Activated CD8-positive, alpha-beta memory T cell treated with anti-CD3 and anti-CD28 coated beads for 4 hours (primary cell): Measurements from ENCODE around the gene RAD51B.
"Not testable (repeated sequence)": the region's sequence is repeated elsewhere in the genome, so short reads cannot be mapped to it uniquely, and the experiment has no call there.

ENCODE experiments used
- DNase-seq, 2 donors: peaks; one replicate each; pipeline ENCODE4 v3.0.0-alpha.2; 2020; ENCODE audit warnings: low read depth in 2 of 2

RAD51B gene

GRCh38 chr14:68297039-68297438 is 477.5 kb downstream of the RAD51B start:
- DNase-seq = no peak

GRCh38 chr14:68297876-68298468 is 478.4 kb downstream of the RAD51B start:
- DNase-seq = no peak

- DNase-seq = no peak
These were observed 481.0 kb downstream of the RAD51B start for GRCh38 chr14:68300608-68301007.

DNA sequence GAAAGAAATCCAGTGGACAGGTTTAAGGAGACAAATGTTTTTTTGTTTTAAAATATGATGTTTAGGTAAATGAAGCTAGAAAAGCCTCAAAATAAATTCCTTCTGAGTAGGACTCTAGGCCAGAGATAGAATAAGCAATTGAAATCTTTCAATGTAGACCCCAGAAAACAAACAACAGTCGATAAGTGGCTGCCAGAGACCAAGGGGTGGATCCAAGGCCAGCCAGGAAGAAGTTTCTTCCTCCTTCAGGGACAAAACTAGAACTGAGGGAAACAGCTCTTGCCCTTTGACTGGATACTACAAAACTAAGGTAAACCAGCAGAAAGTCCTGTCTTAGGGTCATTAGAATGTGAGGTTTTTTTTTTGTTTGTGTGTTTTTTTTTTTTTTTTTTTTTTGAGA is 481.6 kb downstream of the RAD51B start:
- no peak for DNase-seq

- DNase-seq = not testable (repeated sequence)
These were observed 483.4 kb downstream of the RAD51B start for GRCh38 chr14:68302938-68303337.

DNA sequence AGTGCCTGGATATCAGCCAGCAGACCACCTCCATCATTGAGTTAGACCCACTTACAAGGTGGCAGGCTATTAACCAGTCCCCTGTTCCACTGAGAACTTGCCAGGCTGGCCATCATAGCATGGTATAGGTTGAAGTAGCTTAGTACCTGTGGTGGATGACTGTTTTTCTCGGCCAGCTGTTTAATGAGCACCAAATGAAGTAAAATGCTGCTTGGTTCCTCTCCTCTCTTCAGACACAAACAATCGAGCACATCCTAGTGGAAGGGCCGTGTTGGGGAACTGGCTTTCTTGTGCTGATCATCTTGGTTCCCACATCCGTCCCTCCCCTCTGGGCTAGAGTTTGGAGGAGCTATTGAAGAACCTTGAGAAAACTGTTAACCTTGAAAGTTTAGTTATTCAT is 486.2 kb downstream of the RAD51B start:
- DNase-seq = no peak

GRCh38 chr14:68306265-68306933 is 486.8 kb downstream of the RAD51B start:
- DNase-seq = no peak

DNA sequence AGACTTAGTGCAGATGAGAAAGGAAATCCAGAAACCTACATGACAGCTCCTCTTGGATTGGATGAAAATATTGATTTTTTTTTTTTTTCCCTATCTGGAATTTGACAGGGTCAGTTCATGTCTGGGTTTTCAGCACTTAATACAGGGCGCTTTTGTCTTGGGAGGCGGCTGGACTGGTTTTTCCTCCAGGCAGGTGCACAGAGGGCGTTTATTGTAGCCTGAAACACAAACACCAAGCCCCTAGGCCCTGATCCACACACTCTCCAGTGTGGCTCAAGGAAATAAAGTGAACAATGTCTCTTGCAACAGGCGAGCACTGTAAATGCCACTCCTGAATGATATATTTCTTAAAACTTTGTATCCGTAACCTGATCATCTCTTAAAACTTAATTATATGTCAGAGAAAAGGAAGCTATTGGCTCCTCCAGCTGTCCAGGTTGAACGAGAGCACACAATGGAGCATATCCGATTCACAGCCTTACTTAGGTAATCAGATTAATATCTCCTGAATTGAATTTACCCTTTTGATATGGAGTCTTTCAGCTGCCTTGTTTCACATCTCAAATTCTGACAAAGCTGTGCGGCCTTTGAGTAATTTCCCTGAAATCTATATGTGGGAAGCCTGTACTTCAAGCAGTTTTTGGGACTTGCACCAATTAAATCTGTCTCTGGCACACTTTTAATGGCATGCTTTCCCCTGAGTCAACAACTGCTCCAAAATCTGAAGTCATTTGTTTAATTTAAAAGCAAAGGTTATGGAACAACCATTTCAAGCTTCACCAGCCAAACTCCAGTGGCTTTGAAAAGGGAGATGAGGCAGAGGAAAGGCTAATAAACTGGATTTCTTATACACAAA is 487.6 kb downstream of the RAD51B start:
- DNase-seq = no peak

DNA sequence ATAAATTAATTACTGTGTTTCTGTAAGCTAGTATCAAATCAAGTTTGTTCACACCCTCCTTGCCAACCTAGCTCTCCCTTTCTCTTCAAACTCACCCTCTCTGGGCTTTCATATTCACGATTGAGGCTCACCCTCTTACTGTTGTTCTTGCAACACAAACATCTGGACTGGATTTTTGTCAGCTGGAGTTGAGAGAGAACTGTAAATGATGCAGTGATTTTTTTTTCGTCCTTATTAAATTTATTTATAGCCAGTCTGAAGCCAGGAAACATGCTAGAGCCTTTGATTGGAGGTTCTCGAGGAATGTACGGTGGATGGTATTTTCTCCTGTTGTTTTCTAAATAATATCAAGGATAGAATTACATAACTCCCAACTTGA is 488.2 kb downstream of the RAD51B start:
- DNase-seq = no peak

DNA sequence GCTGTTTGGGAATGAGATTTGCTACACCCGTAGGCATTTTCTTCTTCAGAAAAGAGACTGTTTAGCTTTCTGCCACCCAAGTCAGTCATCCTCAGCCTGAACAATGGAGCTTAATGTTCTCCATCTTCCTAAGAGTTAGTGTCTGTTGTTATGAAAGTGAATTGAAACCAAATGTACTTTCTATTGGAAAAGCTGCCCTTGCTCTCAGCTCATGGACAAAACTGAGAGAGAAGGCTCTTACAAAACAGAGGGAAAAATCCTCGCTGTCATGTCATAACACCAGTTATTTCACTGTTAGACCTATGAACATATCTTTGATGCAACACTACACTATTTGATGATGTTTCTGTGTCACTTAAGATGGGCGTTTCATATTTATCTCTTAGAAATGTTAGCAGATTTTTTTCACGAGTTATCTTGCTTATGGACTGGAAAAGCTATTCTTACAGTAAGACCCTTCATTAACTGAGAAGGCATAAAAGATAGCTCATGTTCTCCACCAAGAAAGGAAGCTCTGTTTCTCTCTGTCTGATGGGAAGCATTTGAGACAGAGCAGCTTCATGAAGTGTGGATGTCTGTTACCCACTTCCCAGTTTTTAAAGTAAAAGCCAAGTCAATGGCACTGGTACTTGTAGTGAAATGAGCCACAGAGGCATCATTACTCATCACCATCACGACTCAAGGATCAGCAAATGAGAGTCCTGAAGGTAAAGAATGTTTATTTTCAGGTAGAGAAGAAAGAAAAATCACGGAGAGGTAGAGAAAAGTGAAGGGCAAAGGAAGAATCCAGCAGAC is 489.3 kb downstream of the RAD51B start:
- DNase-seq = no peak

DNA sequence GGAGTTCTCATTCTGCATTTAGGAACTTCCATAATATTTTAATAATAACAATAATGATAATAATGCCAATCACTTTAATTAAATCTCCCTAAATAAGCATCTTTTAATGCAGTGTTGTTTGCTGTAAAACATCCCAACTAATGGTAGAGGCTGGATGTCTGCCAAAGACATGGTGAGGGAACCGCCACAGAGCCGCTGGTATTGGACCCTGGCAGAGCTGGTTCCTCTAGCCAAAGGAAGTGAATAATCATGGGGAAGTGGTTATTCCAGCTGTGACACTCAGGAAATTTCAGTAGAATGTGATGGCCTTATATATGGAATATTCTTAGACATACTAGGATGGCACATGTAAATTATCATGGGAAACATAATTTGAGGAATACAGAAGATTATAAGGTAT is 490.0 kb downstream of the RAD51B start:
- DNase-seq = no peak

- no peak for DNase-seq
These were observed 492.7 kb downstream of the RAD51B start for GRCh38 chr14:68312300-68312699.

GRCh38 chr14:68312884-68313610 is 493.5 kb downstream of the RAD51B start:
- DNase-seq = no peak

DNA sequence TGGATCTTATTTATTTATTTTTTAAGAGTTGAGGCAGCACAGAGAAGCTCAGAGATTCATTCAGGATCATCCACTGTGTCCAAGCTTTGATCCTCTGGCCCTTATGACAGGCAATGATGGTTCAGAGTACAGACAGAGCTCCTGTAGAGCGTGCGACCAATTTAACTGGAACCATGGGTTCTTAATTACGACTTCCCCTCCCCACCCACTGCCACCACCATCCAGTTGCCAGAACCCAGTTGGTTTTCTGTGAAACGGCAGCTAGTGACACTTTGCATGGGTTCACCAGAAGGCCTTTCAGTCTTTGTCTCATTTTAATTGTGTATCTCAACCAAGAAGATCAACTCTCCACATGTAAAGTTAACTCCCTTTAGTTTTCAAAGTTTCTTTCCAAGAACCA is 495.1 kb downstream of the RAD51B start:
- DNase-seq = no peak

DNA sequence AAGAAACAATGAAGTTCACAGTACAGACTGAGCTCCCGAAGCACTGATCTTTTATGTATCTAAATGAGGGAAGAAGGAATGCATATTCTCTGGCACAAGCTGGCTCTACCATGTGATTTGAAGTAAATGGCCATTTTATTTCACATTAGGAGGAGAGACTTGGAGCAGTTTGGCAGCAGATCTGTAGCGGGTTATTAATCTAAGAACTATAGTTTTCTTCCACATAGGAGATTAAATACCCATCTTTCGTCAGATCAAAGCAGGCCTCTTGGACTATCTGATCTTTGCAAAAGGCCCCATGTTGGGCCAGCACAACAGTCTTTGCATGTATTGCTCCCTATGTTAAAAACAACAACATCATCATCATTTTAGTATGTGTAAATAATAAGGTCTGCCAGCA is 495.5 kb downstream of the RAD51B start:
- no peak for DNase-seq

DNA sequence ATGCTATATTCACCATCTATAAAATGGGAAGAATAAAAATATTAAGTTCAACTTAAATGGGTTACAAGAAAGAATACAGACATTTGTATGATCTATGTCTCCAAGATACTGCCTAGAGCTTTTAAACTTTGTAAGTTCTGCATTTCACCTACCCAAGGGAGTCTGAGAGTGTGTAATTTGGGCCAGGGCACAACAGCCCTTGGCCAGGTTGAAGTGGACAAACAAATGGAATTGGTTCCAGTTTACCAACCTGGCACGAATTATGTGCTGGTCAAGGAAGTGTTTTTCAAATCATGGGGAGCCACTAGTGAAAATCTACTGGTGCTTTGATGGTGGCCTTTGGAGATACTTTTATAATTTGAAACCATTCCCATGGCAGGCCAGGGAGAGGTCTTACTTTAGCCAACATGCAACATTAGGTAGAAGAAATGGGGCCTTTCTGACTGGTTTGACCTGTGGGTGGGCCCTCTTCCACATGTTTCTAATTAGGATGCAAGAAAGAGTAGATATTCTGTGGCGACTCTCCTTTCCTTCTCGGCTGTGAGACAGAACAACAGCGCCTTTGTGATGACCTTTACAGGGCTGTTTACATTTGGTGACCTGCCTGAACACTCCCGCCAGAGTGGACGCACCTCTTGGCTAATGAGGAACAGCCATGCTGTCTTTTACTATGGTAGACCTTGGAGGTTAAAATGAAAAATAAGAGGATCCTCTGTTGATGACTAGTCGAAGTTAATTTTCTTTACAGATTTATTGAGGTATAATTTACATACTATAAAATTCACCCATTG is 496.7 kb downstream of the RAD51B start:
- no peak for DNase-seq

GRCh38 chr14:68317239-68317638 is 497.7 kb downstream of the RAD51B start:
- no peak for DNase-seq

GRCh38 chr14:68318828-68319227 is 499.2 kb downstream of the RAD51B start:
- DNase-seq = no peak

DNA sequence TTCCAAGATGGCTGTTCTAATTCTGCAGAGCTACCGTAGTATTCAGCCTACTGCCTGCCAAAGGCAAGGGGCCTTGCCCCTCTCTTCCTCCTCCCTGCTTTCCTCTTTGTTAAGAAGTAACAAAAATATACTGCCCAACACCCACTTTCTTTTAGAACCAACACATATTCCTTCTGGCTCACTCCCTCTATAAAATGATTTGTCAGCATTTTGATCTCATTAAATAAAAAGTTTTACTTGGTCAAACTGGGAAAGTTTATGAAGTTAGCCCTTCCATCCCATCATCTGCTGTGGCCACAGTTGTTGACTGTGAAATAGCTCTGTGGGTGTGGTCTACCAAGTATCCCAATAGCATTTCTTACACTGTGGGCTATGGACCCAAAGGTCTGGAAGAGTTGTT is 500.9 kb downstream of the RAD51B start:
- DNase-seq = no peak

DNA sequence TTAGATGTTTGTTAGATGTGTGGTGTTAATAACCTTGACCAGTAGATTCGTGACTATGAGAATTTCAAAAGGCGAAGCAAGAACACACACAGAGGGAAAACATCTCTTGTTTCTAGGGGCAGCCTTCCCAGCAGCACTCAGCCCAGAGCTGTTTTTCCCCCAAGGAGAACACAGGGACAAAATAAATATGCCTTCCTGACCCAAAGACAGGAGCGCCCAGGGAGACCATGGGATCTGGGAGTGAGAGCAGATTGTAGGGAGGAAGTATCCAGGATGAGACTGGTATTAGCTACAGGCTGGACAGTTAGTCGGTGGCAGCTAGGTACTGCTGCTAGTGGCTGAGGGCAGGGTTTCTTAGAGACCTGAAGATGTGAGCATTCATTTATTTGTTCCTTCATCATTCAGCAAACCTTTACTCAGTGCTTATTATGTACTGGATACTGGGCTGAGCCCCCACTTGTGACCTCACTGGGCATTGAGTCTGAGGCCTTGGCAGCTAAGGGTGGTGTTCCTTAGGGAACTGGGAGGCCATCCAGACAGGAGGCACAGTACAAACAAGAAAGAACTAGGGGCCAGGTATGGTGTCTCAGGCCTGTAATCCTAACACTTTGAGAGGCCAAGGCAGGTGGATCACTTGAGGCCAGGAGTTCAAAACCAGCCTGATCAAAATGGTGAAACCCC is 503.5 kb downstream of the RAD51B start:
- DNase-seq = no peak
